GM23248 (cell line): ENCODE results near the gene B9D2.

Source experiments
- EZH2 ChIP-seq: fragments of 200-600 bp; sonication (generic); IDR thresholded peaks from 2 replicates; pipeline ENCODE4 v1.6.1; 2018; ENCODE audit warnings: antibody characterized with exemption, mild to moderate bottlenecking; ENCODE audit not compliant: insufficient read depth, poor library complexity, severe bottlenecking
- EZH2phosphoT487 ChIP-seq: fragments of 200-600 bp; sonication (generic); IDR thresholded peaks from 2 replicates; pipeline ENCODE4 v1.6.1; 2018; ENCODE audit warnings: antibody characterized with exemption, moderate library complexity, mild to moderate bottlenecking, low read depth; ENCODE audit not compliant: insufficient read depth

DNA sequence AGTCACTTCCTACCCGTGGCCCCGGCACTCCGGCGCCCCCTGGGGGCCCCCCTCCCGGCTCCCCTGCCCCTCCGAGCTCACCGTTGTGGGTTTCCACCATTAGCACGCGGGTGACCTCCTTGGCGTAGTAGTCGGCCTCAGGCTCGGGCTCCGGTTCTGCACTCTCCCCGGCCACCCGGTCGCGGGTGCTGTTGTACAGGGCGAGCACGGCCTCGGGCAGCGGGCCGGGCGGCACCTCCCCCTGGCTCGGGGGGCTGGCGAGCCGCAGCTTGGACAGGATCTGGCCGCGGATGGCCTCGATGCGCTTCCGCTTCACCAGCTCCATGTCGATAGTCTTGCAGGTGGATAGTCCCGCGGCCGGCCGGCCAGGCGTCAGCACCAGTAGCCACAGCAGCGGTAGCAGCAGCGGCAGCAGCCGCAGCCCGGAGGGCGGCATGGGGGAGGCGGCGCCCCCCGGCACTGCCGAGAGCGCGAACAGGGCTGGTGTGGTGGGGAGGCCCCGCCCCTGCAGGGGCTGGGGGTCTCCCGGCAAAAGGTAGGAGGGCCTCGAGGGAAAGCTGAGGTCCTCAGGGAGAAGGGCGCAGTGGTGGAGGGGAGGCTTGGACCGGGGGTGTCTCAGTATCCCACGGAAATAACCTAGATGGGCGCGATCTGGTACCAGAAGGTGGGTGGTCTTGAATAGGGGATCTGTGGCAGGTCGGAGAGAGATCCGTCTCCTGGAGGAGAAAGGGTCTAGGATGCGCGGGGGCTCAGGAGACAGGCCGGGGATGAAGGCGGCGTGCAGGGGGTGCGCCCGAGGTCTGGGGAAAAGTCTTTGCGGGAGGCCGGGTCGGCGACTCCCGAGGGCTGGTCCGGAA, 11.1 kb downstream of the B9D2 start:
- TF ChIP-seq EZH2, result no peak
- TF ChIP-seq EZH2phosphoT487, result no peak
